Measurements from ENCODE around the gene SELENBP1. TPM values are rescaled to one million over a fixed set of nuclear protein-coding genes. Genes with fewer than 3 reads are reported as not detected.
"Not testable (repeated sequence)": the region's sequence is repeated elsewhere in the genome, so short reads cannot be mapped to it uniquely, and the experiment has no call there.

SELENBP1 gene
- 408 TPM for total RNA-seq

- ATAC-seq, result peak; percentile 69
- peak; percentile 95 for DNase-seq (ENCODE audit: low spot score)
These were observed at the start of gene SELENBP1 for GRCh38 chr1:151372058-151372934. Gene SELENBP1 (minus strand): TSS chr1:151372705. CDS start chr1:151372641, 64 bp downstream.

- DNase-seq (ENCODE audit: low spot score) (no peak), ATAC-seq (no peak)
These were observed 47.3 kb upstream of the SELENBP1 start for GRCh38 chr1:151419819-151420218.

GRCh38 chr1:151418081-151418480 lies 45.6 kb upstream of the SELENBP1 start:
- ATAC-seq (no peak), DNase-seq (ENCODE audit: low spot score) (no peak)

DNA sequence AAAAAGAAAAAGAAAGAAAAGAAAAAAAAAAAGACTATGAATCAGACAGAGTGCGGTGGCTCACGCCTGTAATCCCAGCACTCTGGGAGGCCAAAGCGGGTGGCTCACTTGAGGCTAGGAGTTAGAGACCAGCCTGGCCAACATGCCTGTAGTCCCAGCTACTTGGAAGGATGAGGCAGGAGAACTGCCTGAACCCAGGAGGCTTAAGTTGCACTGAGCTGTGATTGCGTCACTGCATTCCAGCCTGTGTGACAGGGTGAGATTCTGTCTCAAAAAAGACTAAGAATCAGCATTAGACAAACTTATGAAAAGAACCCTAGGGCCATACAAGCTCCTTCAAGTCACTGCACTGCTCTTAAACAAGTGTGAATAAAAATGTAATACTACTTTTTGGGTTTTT lies 43.7 kb upstream of the SELENBP1 start:
- DNase-seq (ENCODE audit: low spot score) (no peak), ATAC-seq (no peak)

DNA sequence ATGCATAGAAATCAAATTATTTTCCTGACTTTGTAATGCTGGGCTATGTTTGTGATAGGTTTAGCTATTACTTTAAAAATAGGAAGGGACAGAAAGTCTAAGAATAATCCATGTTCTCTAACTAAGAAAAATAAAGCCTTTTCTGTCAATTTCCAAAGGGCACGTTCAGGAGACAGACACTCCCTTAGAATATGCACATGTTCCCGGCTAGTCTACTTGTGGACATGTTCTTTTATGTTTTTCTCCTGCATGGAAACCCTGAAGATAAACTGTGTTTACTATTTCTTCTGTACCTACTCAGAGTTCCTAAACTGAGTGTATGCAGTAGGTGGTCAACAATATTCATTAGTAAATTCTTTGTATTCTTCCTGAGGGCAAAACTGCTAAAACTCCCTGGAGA lies 39.4 kb upstream of the SELENBP1 start:
- ATAC-seq, result no peak

DNA sequence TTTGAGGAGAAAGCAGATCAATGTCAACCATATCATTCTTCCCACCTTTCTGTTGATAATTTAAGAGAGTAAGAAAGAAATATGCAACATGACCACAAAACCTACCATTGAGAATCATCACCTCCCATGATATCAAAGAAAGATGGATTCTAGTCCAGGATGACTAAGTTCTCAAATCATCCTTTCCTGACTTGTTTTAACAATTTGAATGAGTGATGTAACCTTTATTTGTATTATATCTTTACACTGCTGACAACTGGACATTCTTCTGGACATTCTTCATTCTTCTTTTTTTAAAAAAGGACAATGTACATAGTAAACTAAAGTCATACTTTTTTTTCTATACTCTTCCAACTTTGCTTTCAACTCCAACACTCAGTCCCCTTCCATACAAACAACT lies 36.4 kb upstream of the SELENBP1 start:
- ATAC-seq (no peak), DNase-seq (ENCODE audit: low spot score) (no peak)

More for the DNA sequence above, 39.4 kb upstream of the SELENBP1 start:
- DNase-seq (ENCODE audit: low spot score), result no peak

- ATAC-seq, result no peak
- DNase-seq (ENCODE audit: low spot score), result no peak
These were observed 34.8 kb upstream of the SELENBP1 start for GRCh38 chr1:151407304-151407703.

DNA sequence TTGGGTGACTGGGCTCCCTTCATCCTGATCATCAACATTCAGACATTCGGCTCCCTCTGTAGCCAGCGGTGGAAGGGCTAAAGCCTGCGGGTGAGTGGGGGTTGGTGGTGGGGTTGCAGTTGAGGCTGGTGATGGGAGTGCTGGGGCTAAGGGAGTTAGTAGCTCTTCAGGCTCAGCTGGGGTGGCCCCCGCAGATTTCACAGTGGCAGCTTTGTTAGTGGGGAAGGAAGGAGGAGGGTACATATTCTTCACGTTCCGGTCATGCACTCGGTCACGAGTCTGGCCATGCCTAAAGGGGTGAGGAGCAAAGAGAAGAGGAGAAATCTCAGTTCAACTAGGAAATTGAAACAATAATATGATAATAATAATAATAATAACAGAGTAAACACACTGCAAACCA lies 33.7 kb upstream of the SELENBP1 start:
- no peak for ATAC-seq
- no peak for DNase-seq (ENCODE audit: low spot score)

DNA sequence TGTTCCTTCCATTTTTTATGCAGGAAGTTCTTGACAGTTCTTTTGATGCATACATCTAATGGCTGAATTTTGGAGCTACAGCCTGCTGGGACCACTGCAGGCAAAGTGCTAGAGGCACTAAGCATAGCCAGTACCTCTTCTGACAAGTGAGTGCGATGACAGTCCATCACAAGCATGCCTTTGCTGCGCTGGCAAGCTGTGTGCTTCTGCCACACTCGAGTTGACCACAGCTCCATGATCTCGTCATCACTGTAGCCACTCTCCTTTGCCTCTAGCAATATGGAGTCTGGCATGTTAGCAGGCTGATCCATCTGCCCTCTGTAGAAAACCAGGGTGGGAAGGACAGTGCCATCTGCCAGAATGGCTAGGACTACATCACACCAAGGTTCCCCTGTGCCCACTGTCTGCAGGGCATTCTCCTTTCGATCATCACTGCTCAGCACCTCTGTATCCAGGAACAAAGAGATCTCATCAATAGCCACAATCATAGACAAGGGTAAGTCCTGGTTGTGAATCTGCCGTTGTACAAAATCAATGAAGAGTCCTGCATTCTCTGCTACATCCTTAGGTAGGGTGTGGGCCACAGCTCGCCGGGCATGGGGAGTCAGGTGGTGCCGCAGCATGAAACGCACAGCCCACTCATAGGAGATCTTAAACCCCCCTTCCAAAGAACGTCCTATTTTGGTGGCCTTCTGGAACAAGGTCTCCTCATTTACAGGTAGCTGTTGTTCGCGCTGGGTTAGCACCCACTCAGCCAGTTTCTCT lies 32.9 kb upstream of the SELENBP1 start:
- ATAC-seq, result no peak
- DNase-seq (ENCODE audit: low spot score), result no peak

GRCh38 chr1:151403612-151404011 lies 31.1 kb upstream of the SELENBP1 start:
- ATAC-seq, result no peak

DNA sequence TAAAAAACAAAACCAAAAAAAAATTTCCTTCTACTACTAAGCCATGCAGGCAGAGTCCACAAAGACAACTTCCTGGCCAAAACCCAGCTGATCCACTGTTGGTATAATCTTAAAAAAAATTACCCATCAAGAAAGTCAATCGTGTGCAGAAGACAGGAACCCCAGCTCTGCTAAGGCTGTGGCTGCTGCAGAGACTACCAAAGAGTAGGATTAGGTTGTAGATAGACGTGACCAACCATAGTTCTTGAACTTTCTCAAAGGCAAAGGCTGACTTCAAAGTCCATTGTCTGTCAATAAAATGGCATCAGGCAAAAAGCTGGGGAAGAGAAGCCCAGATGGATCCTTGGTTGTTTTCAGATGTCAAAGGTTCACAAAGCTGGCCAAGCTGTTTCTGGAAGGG lies 30.3 kb upstream of the SELENBP1 start:
- ATAC-seq (no peak), DNase-seq (ENCODE audit: low spot score) (no peak)

More at GRCh38 chr1:151403612-151404011, 31.1 kb upstream of the SELENBP1 start:
- no peak for DNase-seq (ENCODE audit: low spot score)

DNA sequence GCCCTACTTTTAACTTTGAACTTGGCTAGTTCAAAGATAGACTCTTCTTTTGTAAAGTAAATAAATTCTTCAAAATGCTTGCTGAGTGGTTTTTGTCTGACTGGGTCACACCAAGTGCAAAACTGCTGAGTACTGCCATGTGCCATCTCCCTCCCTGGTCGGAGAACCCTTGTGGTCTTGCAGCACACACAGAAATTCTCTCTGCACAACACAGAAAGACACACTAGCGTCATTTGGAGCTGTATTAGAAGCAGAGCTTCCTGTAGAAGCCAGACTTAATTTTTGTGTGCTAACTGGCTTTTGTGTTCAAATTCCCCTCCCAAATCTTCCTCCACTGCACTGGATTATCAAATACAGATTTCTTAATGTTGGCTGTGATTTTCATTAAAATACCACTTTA lies 29.4 kb upstream of the SELENBP1 start:
- peak; percentile 32 for ATAC-seq

GRCh38 chr1:151401125-151401788 lies 28.8 kb upstream of the SELENBP1 start:
- DNase-seq (ENCODE audit: low spot score), result no peak
- no peak for ATAC-seq

More for the DNA sequence above, 29.4 kb upstream of the SELENBP1 start:
- no peak for DNase-seq (ENCODE audit: low spot score)

DNA sequence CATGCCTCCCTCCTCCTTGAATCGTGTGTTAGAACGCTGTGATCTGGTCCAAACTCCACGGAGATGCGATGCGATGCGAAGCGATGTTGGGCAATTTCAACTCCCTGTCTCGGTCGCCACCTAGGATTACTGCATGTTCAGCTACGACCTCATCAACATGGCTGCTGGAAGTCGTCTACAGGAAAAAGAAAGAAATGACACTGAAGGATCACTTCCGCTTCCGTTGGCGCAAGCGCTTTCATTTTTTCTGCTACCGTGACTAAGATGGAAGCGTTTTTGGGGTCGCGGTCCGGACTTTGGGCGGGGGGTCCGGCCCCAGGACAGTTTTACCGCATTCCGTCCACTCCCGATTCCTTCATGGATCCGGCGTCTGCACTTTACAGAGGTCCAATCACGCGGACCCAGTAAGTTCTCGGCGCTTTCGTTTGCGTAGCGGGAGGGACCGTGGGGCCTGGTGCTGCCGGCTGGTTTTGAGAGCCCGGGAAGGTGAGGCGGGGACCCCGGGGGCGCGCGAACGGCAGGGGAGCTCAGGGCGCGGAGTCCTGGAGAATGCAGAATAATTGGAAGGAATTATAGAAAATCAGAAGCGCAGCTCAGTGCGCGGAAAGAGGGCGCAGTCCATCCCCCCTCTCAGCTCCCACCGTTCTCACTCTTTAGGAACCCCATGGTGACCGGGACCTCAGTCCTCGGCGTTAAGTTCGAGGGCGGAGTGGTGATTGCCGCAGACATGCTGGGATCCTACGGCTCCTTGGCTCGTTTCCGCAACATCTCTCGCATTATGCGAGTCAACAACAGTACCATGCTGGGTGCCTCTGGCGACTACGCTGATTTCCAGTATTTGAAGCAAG lies 27.0 kb upstream of the SELENBP1 start, which contains the start of gene PSMB4:
TSS of gene PSMB4 (plus strand) at position 250 of the 848 bp plus-strand sequence. CDS start at position 265, 15 bp downstream.
- ATAC-seq (peak; percentile 94), DNase-seq (ENCODE audit: low spot score) (peak; percentile 86)

DNA sequence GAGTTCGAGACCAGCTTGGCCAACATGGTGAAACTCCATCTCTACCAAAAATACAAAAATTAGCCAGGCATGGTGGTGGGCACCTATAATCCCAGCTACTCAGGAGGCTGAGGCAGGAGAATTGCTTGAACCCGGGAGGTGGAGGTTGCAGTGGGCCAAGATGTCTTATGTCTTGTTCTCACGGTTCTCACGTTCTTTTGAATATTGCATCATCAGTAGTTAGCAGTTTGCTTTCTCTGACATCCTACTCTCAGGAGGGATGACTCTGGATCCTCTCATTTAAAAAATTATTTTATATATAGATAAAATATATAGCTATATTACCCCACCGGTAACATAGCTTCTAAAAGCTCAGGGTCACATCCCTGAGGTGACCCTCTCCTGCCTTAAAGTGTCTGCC lies 23.8 kb upstream of the SELENBP1 start:
- DNase-seq (ENCODE audit: low spot score); ATAC-seq: not testable (repeated sequence)

- DNase-seq (ENCODE audit: low spot score) (no peak), ATAC-seq (no peak)
These were observed 21.1 kb upstream of the SELENBP1 start for GRCh38 chr1:151393583-151393982.

GRCh38 chr1:151391079-151391563 lies 18.6 kb upstream of the SELENBP1 start:
- no peak for DNase-seq (ENCODE audit: low spot score)
- peak; percentile 91 for ATAC-seq

DNA sequence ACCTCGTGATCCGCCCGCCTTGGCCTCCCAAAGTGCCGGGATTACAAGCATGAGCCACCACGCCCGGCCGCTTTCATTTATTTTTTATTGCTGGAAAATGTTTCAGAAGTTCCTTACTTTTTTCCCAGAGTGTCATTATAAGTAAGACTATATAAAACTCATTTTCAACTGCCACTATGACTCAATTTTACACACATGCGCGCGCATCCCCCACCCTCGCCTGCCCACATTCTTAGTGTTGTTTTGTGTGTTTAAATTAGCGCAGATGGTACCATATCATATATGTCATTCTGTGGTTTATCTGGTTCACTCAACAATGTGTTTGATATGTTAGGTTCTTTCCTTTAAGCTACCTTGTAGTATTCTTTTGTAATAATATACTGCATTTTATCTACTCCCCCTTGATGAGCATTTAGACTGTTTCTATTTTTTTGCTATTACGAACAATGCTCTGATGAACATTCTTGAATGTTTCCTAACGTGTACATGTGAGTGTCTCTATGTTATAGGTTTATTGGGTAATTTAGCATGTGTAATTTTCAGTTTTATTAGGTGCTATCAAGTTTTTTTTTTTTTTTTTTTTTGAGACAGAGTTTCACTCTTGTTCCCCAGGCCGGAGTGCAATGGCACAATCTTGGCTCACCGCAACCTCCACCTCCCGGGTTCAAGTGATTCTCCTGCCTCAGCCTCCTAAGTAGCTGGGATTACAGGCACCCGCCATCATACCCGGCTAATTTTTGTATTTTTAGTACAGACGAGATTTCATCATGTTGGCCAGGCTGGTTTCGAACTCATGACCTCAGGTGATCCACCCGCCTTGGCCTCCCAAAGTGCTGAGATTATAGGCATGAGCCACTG lies 17.9 kb upstream of the SELENBP1 start:
- not testable (repeated sequence) for ATAC-seq

GRCh38 chr1:151386002-151386401 lies 13.5 kb upstream of the SELENBP1 start:
- ATAC-seq (no peak), DNase-seq (ENCODE audit: low spot score) (no peak)

More for the DNA sequence above, 17.9 kb upstream of the SELENBP1 start:
- DNase-seq (ENCODE audit: low spot score), result not testable (repeated sequence)

Data from left lobe of liver (tissue), 2 donors.